AG04450 (cell line): ENCODE results near the gene RNF38. TPM values are rescaled to one million over a fixed set of nuclear protein-coding genes. Genes with fewer than 3 reads are reported as not detected.

Experiments used
- CTCF ChIA-PET: fragments of 300-600, 350-600 bp; formaldehyde crosslinking; extraction: SDS; loops from one replicate; lab custom pipeline; 2022; ENCODE audit warnings: antibody characterized with exemption, inconsistent platforms; lab: Charles Lee
- POLR2A ChIA-PET: fragments of 350-600 bp; formaldehyde crosslinking; extraction: SDS; loops from one replicate; lab custom pipeline; 2021; ENCODE audit warnings: antibody characterized with exemption, inconsistent platforms; lab: Yijun Ruan, JAX
- DNase-seq: peaks from one replicate; pipeline ENCODE4 v3.0.0-alpha.2; 2011; ENCODE audit warnings: low read depth, low spot score
- H3K27ac ChIP-seq: one replicate; pipeline ENCODE4 v1.5.1; 2012; ENCODE audit warnings: low read depth, low read length, control low read depth
- H3K27me3 ChIP-seq: one replicate; pipeline ENCODE4 v1.6.0; 2012; ENCODE audit warnings: low read length; ENCODE audit not compliant: control insufficient read depth, insufficient read depth
- H3K4me3 ChIP-seq: 2 replicates; pipeline ENCODE4 v1.5.1; 2011; ENCODE audit warnings: mild to moderate bottlenecking, low read depth, low read length, control low read depth
- H3K9me3 ChIP-seq: 2 replicates; pipeline ENCODE4 v1.5.1; 2012; ENCODE audit warnings: low read length; ENCODE audit not compliant: control insufficient read depth, insufficient read depth
- CTCF ChIP-seq: IDR thresholded peaks from 2 replicates; pipeline ENCODE4 v1.5.1; 2011; ENCODE audit warnings: low read depth, low read length, control low read depth, inconsistent platforms
- polyA plus RNA-seq: library from polyadenylated mRNA; depleted of rRNA; stranded (reverse); fragments of >200 nt; gene quantifications from 2 replicates; pipeline ENCODE4 v1.2.3, GENCODE V29; 2011

Gene RNF38
- polyA plus RNA-seq, 1 experiment: 18.3 TPM

GRCh38 chr9:36443581-36443980, 43.5 kb upstream of the RNF38 start:
- CTCF ChIA-PET: interaction anchor here (2.2 kb wide), 1 partner anchor 36 kb away, joined by 21 read pairs; no protein-coding TSS in a partner anchor
- no peak for TF ChIP-seq CTCF
- no peaks in the 10 kb centered on the region for H3K27me3 ChIP-seq
- H3K27ac ChIP-seq: no peak overlapping the region
- peaks cover 4% of the 10 kb centered on the region; the same call in 1 of the 2 replicates for H3K9me3 ChIP-seq
- POLR2A ChIA-PET: no interaction called here
- H3K4me3 ChIP-seq: no peak overlapping the region
- no peak for DNase-seq

DNA sequence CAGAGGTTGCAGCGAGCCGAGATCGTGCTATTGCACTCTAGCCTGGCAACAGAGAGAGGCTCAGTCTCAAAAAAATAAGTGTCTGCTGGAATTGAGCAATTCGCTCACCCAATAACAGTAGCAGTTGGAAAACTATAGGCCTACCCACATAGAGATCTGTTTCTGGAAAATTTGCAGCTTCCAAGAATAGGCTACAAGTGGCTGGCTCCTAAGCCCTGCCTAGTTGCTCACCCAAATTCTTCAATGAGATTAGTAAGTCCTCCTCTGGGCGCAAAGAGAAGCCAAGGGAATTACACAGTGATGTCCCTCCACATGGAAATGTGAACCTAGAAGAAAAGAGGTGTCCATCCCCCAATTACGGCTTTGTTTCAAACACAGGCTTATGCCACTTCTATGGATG, 42.6 kb upstream of the RNF38 start:
- DNase-seq: no peak
- TF ChIP-seq CTCF: no peak
- H3K4me3 ChIP-seq: no peak overlapping the region
- ChIA-PET CTCF (interaction anchor here (2.2 to 7.2 kb wide), 2 partner anchors 8 to 35 kb away, joined by 21 to 73 read pairs; no protein-coding TSS in a partner anchor), POLR2A (no interaction called here)
- H3K9me3 ChIP-seq: peaks cover 4% of the 10 kb centered on the region; the same call in 1 of the 2 replicates
- no peaks in the 10 kb centered on the region for H3K27me3 ChIP-seq
- H3K27ac ChIP-seq: no peak overlapping the region

DNA sequence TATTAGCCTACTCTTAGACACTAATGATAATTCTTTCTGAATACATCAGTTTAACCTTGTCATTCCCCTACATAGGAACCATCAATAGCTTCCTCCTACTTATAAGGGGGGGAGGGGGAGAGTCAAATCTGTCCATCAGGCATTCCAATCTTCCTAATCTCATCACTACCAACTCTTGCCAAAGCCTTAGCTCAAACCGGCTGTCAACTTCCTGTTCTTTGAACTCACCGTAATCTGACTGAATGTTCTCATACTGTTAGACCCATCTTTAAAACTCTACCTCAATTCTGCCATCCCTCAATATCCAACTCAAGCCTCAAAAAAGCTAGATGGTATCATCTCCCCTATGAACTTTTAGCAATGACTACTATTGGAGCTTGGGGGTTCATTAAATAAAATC, 41.9 kb upstream of the RNF38 start:
- DNase-seq: no peak
- H3K27me3 ChIP-seq: no peaks in the 10 kb centered on the region
- TF ChIP-seq CTCF: no peak
- H3K27ac ChIP-seq: no peak overlapping the region
- no peak overlapping the region for H3K4me3 ChIP-seq
- POLR2A ChIA-PET: no interaction called here
- CTCF ChIA-PET: interaction anchor here (2.2 to 7.2 kb wide), 2 partner anchors 9 to 35 kb away, joined by 21 to 73 read pairs; no protein-coding TSS in a partner anchor
- H3K9me3 ChIP-seq: peaks cover 4% of the 10 kb centered on the region; the same call in 1 of the 2 replicates

DNA sequence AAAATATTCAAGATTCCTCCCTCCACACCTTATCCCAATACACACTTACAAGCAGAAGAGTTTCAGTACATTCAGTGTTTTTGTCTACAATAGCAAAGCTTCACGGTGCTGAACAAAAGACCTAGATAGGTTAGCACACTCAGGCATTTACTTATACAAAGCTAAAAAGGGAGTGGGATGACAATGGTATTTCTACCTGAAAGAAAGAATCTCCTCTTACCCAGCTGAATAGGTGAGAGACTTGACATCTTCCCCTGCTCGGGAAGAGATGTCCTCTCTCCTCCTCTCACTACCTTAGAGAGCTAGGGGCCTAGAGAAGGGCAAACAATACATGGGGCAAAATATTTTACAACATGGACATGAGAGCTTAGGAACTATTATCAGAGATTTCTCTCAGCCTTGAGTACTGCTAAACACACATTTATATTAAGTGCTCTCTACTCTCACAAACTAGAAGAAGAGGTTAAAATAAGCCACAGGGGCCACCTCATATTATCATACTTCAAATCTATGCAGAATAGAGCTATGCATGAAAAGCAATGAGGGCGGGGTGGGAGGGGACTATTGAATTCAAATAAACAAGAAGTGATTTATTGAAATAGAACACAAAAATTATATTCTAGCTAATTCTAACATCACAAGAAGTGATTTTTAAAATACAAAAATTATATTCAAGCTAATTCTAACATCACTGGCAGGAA, 38.6 kb upstream of the RNF38 start:
- CTCF ChIA-PET: interaction anchor here (0.6 to 7.2 kb wide), 5 partner anchors 12 to 678 kb away, joined by 3 to 73 read pairs (median 3); no protein-coding TSS in a partner anchor
- TF ChIP-seq CTCF: no peak
- H3K27me3 ChIP-seq: no peaks in the 10 kb centered on the region
- POLR2A ChIA-PET: no interaction called here
- DNase-seq: no peak
- no peak overlapping the region for H3K27ac ChIP-seq
- H3K4me3 ChIP-seq: no peak overlapping the region
- peaks cover 4% of the 10 kb centered on the region; the same call in 1 of the 2 replicates for H3K9me3 ChIP-seq

- peaks cover 4% of the 10 kb centered on the region; the same call in 1 of the 2 replicates for H3K9me3 ChIP-seq
- no peak overlapping the region for H3K4me3 ChIP-seq
- CTCF ChIA-PET: interaction anchor here (0.6 to 7.2 kb wide), 7 partner anchors 10 to 1207 kb away, joined by 3 to 73 read pairs (median 6); no protein-coding TSS in a partner anchor
- no peak for DNase-seq
- POLR2A ChIA-PET: no interaction called here
- H3K27ac ChIP-seq: no peak overlapping the region
- TF ChIP-seq CTCF: no peak
- H3K27me3 ChIP-seq: no peaks in the 10 kb centered on the region
These were observed 37.7 kb upstream of the RNF38 start for GRCh38 chr9:36437790-36438189.
